Endothelial cell of hepatic sinusoid (primary cell): ENCODE results near the gene TAS2R41.
"Not testable (repeated sequence)": the region's sequence is repeated elsewhere in the genome, so short reads cannot be mapped to it uniquely, and the experiment has no call there.

ENCODE experiments used
- in situ Hi-C: cut with HindIII; loops from 2 replicates; pipeline ENCODE4 v1.10.0; 2017; ENCODE audit warnings: low sequenced_read_pairs

The TAS2R41 gene

DNA sequence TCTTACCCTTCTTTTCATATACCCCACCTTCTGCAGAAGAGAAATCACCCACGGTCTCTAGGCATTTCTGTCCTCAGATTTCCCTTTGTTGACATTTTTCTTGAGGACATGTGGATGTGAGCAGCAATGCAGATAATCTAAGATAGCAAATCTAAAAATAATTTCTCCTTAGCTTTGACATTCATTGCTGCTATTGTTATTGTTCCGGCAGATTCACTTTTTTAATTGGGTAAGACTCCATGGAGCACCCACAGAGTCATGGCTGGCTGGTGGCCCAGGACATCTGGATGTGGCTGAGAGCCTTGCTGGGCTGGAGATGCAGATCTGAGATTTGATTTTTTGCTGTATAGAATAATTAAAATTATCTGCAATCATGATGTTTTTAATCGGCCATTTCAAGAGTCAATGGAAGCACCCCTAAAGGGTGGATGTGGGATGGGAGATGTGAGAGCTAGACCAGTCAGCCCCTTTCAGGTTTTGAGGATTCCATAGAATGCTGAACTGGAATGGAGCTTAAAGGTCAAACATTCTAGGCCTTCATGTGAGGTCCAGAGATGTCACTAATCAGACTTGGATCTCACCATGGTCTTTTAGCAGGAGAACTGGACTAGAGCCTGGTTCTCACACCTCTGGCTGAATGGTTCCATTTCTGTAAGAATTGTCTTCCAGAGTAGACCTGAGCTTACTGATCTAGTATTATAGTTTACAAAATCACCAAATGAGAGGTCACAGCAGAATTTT, 37.5 kb downstream of the TAS2R41 start:
- in situ Hi-C loops: no loop called here

DNA sequence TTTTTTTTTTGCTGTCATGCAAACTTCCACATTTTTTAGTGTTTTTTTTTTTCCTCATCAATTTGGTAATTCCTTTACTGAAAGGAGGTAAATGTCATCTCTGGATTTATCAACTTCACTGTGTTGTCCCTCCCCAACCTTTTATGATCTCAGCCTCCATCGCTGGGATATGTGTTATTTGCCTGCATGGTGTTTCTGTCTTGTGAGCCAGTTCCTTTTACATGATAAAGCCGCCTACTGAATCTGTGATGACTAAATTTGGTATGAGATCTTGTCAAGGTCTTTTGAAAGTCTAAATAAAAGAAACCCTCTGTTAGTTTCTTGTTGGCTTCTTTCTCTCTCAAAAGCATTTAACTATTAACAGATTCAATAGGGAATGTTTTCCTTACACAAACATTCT, 39.3 kb downstream of the TAS2R41 start:
- in situ Hi-C loops: no loop called here

DNA sequence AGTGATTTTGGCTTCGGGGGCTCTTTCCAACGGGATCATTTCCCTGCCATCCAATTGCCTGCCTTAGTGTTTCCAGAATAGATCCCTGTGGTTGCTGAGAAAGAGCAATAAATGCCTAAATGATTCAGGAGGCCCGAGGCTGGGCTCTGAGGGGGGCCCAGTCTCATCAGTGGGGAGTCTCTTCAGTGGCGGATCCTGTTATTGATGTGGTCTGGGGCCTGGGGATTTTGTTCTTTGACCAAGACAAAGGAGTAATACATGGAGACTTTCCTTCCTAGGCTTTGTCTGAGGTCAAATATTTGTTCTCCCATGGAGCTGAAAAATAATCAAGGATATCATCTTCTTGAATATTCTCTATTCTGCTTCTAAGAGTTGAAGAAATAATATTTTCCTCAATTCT, 40.8 kb downstream of the TAS2R41 start:
- in situ Hi-C loops: no loop called here

DNA sequence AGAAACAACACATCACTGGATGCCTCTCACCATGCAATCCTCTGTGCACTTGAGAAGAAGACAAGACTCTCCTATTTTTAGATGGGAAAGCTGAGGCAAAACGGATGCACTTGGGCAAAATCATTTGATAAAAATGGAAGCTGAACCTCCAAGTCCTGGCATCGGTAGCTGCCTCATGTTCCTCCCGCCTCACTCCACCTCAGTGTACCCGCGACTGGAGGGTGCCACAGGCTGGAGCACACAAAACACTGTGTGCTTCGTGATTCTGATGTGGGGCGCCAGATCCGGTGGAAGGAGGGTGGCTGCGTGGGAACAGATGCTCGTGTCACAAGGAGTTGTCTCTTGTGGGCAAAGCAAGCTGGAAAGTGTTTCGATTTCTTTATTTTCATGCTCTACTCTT, 41.3 kb downstream of the TAS2R41 start:
- in situ Hi-C loops: no loop called here

DNA sequence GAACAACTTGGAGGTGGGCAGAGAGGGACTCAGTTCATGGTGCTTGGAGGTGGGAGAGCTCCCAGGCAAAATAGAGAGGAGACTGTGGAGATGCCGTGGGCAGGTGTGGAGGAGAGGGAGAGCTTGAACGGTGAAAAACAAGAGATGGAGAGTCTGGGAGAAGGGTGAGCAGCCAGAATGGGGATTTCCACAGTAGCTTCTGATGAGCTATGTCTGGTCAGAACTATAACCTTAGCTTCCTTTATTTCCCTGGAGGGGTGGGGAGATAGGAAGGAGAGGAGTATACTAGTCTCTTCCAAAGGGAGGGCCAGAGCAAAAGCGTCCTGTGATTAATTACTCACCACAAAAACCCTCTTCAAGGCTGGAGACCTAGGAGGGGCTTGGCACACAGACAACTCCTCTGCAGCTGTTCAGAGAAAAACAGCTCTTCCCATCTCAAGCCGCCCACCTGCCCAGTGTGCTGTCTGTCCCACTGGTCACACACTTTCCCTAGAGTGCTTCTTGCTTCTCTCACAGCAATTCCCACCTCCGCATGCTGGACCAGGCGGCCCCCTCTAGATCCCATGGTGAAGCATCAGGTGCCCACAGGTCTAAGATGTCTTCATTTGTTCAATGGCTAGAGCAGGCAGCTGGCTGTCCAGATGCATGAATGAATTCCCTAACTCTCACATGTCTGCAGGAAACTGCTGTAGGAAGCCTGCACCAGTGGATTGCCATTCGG, 41.9 kb downstream of the TAS2R41 start:
- in situ Hi-C loops: no loop called here

DNA sequence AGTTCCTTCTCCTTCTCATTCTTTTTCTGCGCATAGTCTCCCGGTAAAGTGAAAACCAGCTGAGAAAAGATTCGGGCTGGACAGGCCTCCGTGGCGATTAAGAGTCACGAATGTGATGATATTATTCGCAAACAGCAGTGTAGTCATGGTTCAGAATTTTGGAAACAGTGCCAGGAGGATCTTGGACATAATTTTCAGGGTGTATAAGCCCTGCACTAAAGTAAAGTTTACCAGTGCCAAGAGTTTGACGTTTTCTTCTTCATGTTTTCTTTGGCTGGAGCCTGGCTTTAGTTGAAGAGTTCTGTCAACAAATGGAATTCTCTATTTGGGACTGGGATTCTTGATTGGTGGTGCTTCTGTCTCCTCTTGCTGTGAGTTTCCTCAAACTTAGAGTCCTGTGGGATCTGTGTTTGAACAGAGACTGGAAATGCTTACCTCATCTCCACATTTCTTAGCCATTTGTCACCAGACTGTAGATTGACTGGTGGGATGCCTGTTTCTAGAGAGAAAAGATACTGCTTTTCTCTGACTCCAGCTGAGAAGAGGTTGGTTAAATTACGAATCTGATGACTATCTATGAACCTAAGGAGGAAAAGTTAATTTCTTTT, 44.7 kb downstream of the TAS2R41 start:
- in situ Hi-C loops: not testable (repeated sequence)
